Measurements from ENCODE around the gene TCF21. TPM values are rescaled to one million over a fixed set of nuclear protein-coding genes. Genes with fewer than 3 reads are reported as not detected.

Gene TCF21
- total RNA-seq, 1 donor from 2014 or later, result 46.5 TPM

- H3K27me3 ChIP-seq (ENCODE audit: low read depth), result no peaks in the 10 kb centered on the region
- no peak for ATAC-seq
- no peaks in the 10 kb centered on the region for H3K36me3 ChIP-seq
- no peak overlapping the region for H3K27ac ChIP-seq
- no peak for TF ChIP-seq CTCF (IDR thresholded peaks at IDR 0.05)
- no peaks in the 10 kb centered on the region for H3K9me3 ChIP-seq
- no peak for DNase-seq
- no peaks in the 10 kb centered on the region for H3K4me1 ChIP-seq
- intact Hi-C loops (cut with DNase I), result no loop called here
- H3K4me3 ChIP-seq, result no peak overlapping the region
Observed at GRCh38 chr6:133937909-133938308, 49.0 kb downstream of the TCF21 start.

- no peak overlapping the region for H3K4me3 ChIP-seq
- no peaks in the 10 kb centered on the region for H3K36me3 ChIP-seq
- H3K27ac ChIP-seq, result no peak overlapping the region
- TF ChIP-seq CTCF (IDR thresholded peaks at IDR 0.05), result no peak
- no peak for DNase-seq
- H3K9me3 ChIP-seq, result no peaks in the 10 kb centered on the region
- H3K27me3 ChIP-seq (ENCODE audit: low read depth), result no peaks in the 10 kb centered on the region
- no peaks in the 10 kb centered on the region for H3K4me1 ChIP-seq
- intact Hi-C loops (cut with DNase I), result no loop called here
- no peak for ATAC-seq
Observed at GRCh38 chr6:133938533-133938932, 49.6 kb downstream of the TCF21 start.

GRCh38 chr6:133939778-133940667 is 51.1 kb downstream of the TCF21 start:
- Histone ChIP-seq H3K4me3 (no peak overlapping the region), H3K36me3 (no peaks in the 10 kb centered on the region), H3K9me3 (no peaks in the 10 kb centered on the region), H3K27ac (no peak overlapping the region), H3K27me3 (ENCODE audit: low read depth) (no peaks in the 10 kb centered on the region), H3K4me1 (no peaks in the 10 kb centered on the region)
- no peak for TF ChIP-seq CTCF (IDR thresholded peaks at IDR 0.05)
- DNase-seq (no peak), ATAC-seq (no peak)
- intact Hi-C loops (cut with DNase I), result no loop called here

Other genes with a start within 250 kb of the TCF21 start
- 21.1 TPM for gene TBPL1, start 64.1 kb downstream of the TCF21 start, total RNA-seq
- 6.6 TPM for gene SLC2A12, start 163.5 kb downstream of the TCF21 start, total RNA-seq